ENCODE data around the gene MITF. TPM values are rescaled to one million over a fixed set of nuclear protein-coding genes. Genes with fewer than 3 reads are reported as not detected.

MITF gene
- total RNA-seq, 1 donor: 30.2 TPM

GRCh38 chr3:69752241-69752640, 13.0 kb downstream of the MITF start:
- TF ChIP-seq CTCF (IDR thresholded peaks at IDR 0.05; ENCODE audit: insufficient read depth, low read depth, low read length): no peak
- H3K4me3 ChIP-seq (ENCODE audit: low read depth, low read length): no peak overlapping the region
- DNase-seq (ENCODE audit: low read depth): no peak

GRCh38 chr3:69753179-69753775, 14.0 kb downstream of the MITF start:
- no peak overlapping the region for H3K4me3 ChIP-seq (ENCODE audit: low read depth, low read length)
- TF ChIP-seq CTCF (IDR thresholded peaks at IDR 0.05; ENCODE audit: insufficient read depth, low read depth, low read length): no peak
- DNase-seq (ENCODE audit: low read depth): no peak

GRCh38 chr3:69755795-69756194, 16.5 kb downstream of the MITF start:
- H3K4me3 ChIP-seq (ENCODE audit: low read depth, low read length): no peak overlapping the region
- no peak for DNase-seq (ENCODE audit: low read depth)
- TF ChIP-seq CTCF (IDR thresholded peaks at IDR 0.05; ENCODE audit: insufficient read depth, low read depth, low read length): no peak

- TF ChIP-seq CTCF (IDR thresholded peaks at IDR 0.05; ENCODE audit: insufficient read depth, low read depth, low read length): no peak
- peak overlapping the region; percentile 19 for H3K4me3 ChIP-seq (ENCODE audit: low read depth, low read length)
- peak; percentile 94 for DNase-seq (ENCODE audit: low read depth)
Observed at GRCh38 chr3:69761896-69762767, 22.9 kb downstream of the MITF start.

GRCh38 chr3:69762768-69763229, 23.5 kb downstream of the MITF start:
- TF ChIP-seq CTCF (IDR thresholded peaks at IDR 0.05; ENCODE audit: insufficient read depth, low read depth, low read length): no peak
- peak overlapping the region; percentile 19 for H3K4me3 ChIP-seq (ENCODE audit: low read depth, low read length)
- no peak for DNase-seq (ENCODE audit: low read depth)

GRCh38 chr3:69763458-69763857, 24.2 kb downstream of the MITF start:
- TF ChIP-seq CTCF (IDR thresholded peaks at IDR 0.05; ENCODE audit: insufficient read depth, low read depth, low read length): no peak

More at GRCh38 chr3:69763458-69763857, 24.2 kb downstream of the MITF start:
- peak overlapping the region; percentile 10 for H3K4me3 ChIP-seq (ENCODE audit: low read depth, low read length)
- DNase-seq (ENCODE audit: low read depth): no peak

Measured in fibroblast of villous mesenchyme (primary cell).